Measurements from ENCODE around the gene TSPAN1. TPM values are rescaled to one million over a fixed set of nuclear protein-coding genes. Genes with fewer than 3 reads are reported as not detected.

TSPAN1 gene
- total RNA-seq, 1 donor from 2014 or later, result 1.1 TPM

- no peak for TF ChIP-seq CTCF (IDR thresholded peaks at IDR 0.05; ENCODE audit: unreplicated experiment)
- peaks cover 10% of the 10 kb centered on the region for H3K27me3 Mint-ChIP-seq (ENCODE audit: unreplicated experiment)
- DNase-seq (ENCODE audit: low spot score), result no peak
- no peaks in the 10 kb centered on the region for H3K9me3 Mint-ChIP-seq (ENCODE audit: unreplicated experiment)
- peaks cover 7% of the 10 kb centered on the region for H3K36me3 Mint-ChIP-seq (ENCODE audit: low read depth, unreplicated experiment)
- no peak overlapping the region for H3K27ac Mint-ChIP-seq (ENCODE audit: unreplicated experiment)
- H3K4me1 Mint-ChIP-seq (ENCODE audit: unreplicated experiment), result peaks cover 12% of the 10 kb centered on the region
- H3K4me3 Mint-ChIP-seq (ENCODE audit: unreplicated experiment), result no peak overlapping the region
These were observed 5.0 kb upstream of the TSPAN1 start for GRCh38 chr1:46169811-46170454.

- Mint-ChIP-seq H3K36me3 (ENCODE audit: low read depth, unreplicated experiment) (peaks cover 7% of the 10 kb centered on the region), H3K9me3 (ENCODE audit: unreplicated experiment) (no peaks in the 10 kb centered on the region), H3K4me1 (ENCODE audit: unreplicated experiment) (peaks cover 11% of the 10 kb centered on the region), H3K27ac (ENCODE audit: unreplicated experiment) (no peak overlapping the region), H3K27me3 (ENCODE audit: unreplicated experiment) (peaks cover 10% of the 10 kb centered on the region), H3K4me3 (ENCODE audit: unreplicated experiment) (no peak overlapping the region)
- DNase-seq (ENCODE audit: low spot score), result no peak
- TF ChIP-seq CTCF (IDR thresholded peaks at IDR 0.05; ENCODE audit: unreplicated experiment), result no peak
These were observed 3.5 kb upstream of the TSPAN1 start for GRCh38 chr1:46171351-46171750.

- Mint-ChIP-seq H3K36me3 (ENCODE audit: low read depth, unreplicated experiment) (peaks cover 7% of the 10 kb centered on the region), H3K9me3 (ENCODE audit: unreplicated experiment) (no peaks in the 10 kb centered on the region), H3K4me3 (ENCODE audit: unreplicated experiment) (no peak overlapping the region), H3K27ac (ENCODE audit: unreplicated experiment) (no peak overlapping the region), H3K4me1 (ENCODE audit: unreplicated experiment) (peaks cover 9% of the 10 kb centered on the region), H3K27me3 (ENCODE audit: unreplicated experiment) (peaks cover 10% of the 10 kb centered on the region)
- DNase-seq (ENCODE audit: low spot score), result no peak
- TF ChIP-seq CTCF (IDR thresholded peaks at IDR 0.05; ENCODE audit: unreplicated experiment), result no peak
These were observed 3.0 kb upstream of the TSPAN1 start for GRCh38 chr1:46171871-46172270.

GRCh38 chr1:46172321-46172720 lies 2.6 kb upstream of the TSPAN1 start:
- no peak for DNase-seq (ENCODE audit: low spot score)
- peaks cover 7% of the 10 kb centered on the region for H3K36me3 Mint-ChIP-seq (ENCODE audit: low read depth, unreplicated experiment)
- H3K9me3 Mint-ChIP-seq (ENCODE audit: unreplicated experiment), result no peaks in the 10 kb centered on the region
- no peak for TF ChIP-seq CTCF (IDR thresholded peaks at IDR 0.05; ENCODE audit: unreplicated experiment)
- H3K4me1 Mint-ChIP-seq (ENCODE audit: unreplicated experiment), result peaks cover 9% of the 10 kb centered on the region
- H3K27ac Mint-ChIP-seq (ENCODE audit: unreplicated experiment), result no peak overlapping the region
- H3K27me3 Mint-ChIP-seq (ENCODE audit: unreplicated experiment), result peaks cover 10% of the 10 kb centered on the region
- H3K4me3 Mint-ChIP-seq (ENCODE audit: unreplicated experiment), result no peak overlapping the region

- no peak for DNase-seq (ENCODE audit: low spot score)
- H3K27me3 Mint-ChIP-seq (ENCODE audit: unreplicated experiment), result peaks cover 10% of the 10 kb centered on the region
- peaks cover 7% of the 10 kb centered on the region for H3K36me3 Mint-ChIP-seq (ENCODE audit: low read depth, unreplicated experiment)
- no peak for TF ChIP-seq CTCF (IDR thresholded peaks at IDR 0.05; ENCODE audit: unreplicated experiment)
- H3K4me1 Mint-ChIP-seq (ENCODE audit: unreplicated experiment), result peaks cover 5% of the 10 kb centered on the region
- H3K9me3 Mint-ChIP-seq (ENCODE audit: unreplicated experiment), result no peaks in the 10 kb centered on the region
- no peak overlapping the region for H3K4me3 Mint-ChIP-seq (ENCODE audit: unreplicated experiment)
- no peak overlapping the region for H3K27ac Mint-ChIP-seq (ENCODE audit: unreplicated experiment)
These were observed 1.5 kb upstream of the TSPAN1 start for GRCh38 chr1:46173361-46173856.
